ENCODE data around the gene MRPL55.

DNA sequence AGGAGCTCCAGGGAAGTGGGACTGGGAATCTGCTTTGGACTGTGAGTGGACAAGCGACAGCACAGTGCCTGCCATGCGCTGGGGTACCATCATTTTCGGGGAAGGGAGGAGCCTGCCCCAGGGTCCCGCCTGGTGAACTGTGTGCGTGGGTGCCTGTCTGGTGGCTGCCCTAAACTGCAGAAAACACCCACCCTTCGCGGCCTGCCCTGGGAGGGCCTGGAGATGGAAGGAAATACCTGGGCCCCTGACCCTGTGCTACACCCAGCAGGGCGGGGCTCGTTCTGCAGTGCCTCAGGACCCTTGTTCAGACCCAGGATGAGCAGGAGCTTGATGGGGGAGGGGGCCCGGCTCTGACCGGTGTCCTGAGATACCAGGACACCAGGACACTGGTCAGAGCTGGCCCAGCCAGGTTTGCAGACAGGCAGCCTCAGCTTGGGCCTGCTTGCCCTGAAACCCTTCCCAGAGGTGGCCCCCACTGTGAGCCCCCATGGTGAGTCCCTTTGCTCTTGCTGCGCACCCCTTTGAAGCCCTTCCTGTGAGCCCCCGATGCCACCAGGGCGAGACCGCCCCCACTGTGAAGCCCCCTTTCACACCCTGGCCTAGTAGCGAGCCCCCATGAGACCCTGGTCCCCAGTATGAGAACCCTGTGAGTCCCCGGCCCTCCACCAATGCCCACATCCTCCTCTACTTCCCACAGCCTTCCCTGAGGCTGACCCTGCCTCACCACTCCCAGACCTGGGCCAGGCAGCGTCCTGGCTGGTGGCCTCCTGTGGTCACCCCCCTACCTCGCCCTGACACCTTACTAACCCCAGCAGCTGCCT lies 43.2 kb upstream of the MRPL55 start:
- TF ChIP-seq, protein P1, sequence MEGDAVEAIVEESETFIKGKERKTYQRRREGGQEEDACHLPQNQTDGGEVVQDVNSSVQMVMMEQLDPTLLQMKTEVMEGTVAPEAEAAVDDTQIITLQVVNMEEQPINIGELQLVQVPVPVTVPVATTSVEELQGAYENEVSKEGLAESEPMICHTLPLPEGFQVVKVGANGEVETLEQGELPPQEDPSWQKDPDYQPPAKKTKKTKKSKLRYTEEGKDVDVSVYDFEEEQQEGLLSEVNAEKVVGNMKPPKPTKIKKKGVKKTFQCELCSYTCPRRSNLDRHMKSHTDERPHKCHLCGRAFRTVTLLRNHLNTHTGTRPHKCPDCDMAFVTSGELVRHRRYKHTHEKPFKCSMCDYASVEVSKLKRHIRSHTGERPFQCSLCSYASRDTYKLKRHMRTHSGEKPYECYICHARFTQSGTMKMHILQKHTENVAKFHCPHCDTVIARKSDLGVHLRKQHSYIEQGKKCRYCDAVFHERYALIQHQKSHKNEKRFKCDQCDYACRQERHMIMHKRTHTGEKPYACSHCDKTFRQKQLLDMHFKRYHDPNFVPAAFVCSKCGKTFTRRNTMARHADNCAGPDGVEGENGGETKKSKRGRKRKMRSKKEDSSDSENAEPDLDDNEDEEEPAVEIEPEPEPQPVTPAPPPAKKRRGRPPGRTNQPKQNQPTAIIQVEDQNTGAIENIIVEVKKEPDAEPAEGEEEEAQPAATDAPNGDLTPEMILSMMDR (conservative IDR thresholded peaks at IDR 0.05; ENCODE audit: low read depth, low read length): no peak
- TF ChIP-seq EZH2 (IDR thresholded peaks at IDR 0.05; ENCODE audit: low read length, unreplicated experiment): no peak
- no peak for TF ChIP-seq EZH2phosphoT487 (IDR thresholded peaks at IDR 0.05; ENCODE audit: borderline replicate concordance, low read length)
